ENCODE measurements around the gene PAX8.

The PAX8 gene

GRCh38 chr2:113276216-113276760 is 2.4 kb downstream of the PAX8 start:
- Histone ChIP-seq H3K36me3 (ENCODE audit: control insufficient read depth, low read depth, low read length) (no peaks in the 10 kb centered on the region), H3K27ac (ENCODE audit: low read length) (no peak overlapping the region), H3K9ac (ENCODE audit: low read length) (no peak overlapping the region), H3K4me3 (ENCODE audit: low read length) (peak overlapping the region; percentile 61), H3K27me3 (ENCODE audit: control insufficient read depth, insufficient read depth, low read length) (peaks cover 100% of the 10 kb centered on the region), H3K4me1 (ENCODE audit: control insufficient read depth, low read depth, low read length) (peaks cover 27% of the 10 kb centered on the region), H3K9me3 (ENCODE audit: control insufficient read depth, low read depth, low read length) (no peaks in the 10 kb centered on the region)

DNA sequence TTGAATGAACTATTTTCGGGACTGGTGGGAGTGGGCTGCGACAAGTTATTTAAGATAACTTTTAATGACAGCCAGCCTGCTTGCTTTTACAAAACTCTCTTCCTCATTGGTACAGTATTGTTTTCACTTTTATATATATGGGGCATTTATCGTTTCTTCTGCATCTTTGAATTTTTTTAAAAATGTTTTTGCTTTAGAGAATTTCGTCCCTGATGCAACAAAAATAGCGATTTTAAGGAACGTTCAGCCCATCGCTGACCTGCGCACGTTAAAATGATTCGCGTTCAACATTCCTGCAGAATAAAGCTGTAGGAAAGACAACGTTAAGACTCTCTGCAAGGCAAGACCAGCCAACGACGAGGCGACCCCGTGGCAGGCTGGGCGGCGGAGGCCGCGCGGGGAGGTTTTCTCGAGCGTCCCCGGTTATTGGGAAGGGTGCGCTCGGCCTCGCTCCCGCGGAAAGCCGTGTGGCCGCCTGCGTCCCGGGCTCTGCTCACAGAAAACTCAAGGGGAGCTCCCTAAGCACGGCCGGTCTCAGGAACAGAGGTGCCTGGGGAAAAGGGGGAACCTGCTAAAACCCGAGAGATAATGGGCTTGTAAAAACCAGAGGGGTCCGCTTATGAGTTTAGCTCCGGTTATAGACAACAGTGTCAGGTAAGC is 3.0 kb downstream of the PAX8 start:
- H3K27ac ChIP-seq (ENCODE audit: low read length) = no peak overlapping the region
- H3K9ac ChIP-seq (ENCODE audit: low read length) = no peak overlapping the region
- no peaks in the 10 kb centered on the region for H3K9me3 ChIP-seq (ENCODE audit: control insufficient read depth, low read depth, low read length)
- peak overlapping the region; percentile 61 for H3K4me3 ChIP-seq (ENCODE audit: low read length)
- H3K4me1 ChIP-seq (ENCODE audit: control insufficient read depth, low read depth, low read length) = peaks cover 27% of the 10 kb centered on the region
- no peaks in the 10 kb centered on the region for H3K36me3 ChIP-seq (ENCODE audit: control insufficient read depth, low read depth, low read length)
- H3K27me3 ChIP-seq (ENCODE audit: control insufficient read depth, insufficient read depth, low read length) = peaks cover 100% of the 10 kb centered on the region

DNA sequence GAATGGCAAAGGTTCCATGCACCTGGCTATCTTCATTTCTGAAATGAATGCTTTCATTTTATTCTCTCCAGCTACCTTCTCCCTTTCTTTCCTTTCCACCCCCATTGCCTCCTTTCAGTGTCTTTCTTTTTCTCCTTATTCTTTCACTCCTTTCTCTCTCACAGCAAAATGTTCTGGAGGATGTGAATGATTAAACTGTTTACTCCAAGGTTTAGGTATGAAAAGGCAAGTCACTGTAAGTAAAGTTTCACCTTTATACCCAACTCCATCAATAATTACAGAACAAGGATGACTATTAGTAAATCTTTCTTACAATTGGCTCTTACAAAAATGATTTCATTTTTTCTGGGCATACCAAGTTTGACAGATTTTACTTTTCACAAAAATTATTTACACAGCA is 4.3 kb downstream of the PAX8 start:
- Histone ChIP-seq H3K9me3 (ENCODE audit: control insufficient read depth, low read depth, low read length) (no peaks in the 10 kb centered on the region), H3K27ac (ENCODE audit: low read length) (no peak overlapping the region), H3K4me3 (ENCODE audit: low read length) (no peak overlapping the region), H3K27me3 (ENCODE audit: control insufficient read depth, insufficient read depth, low read length) (peaks cover 97% of the 10 kb centered on the region), H3K9ac (ENCODE audit: low read length) (no peak overlapping the region), H3K36me3 (ENCODE audit: control insufficient read depth, low read depth, low read length) (no peaks in the 10 kb centered on the region), H3K4me1 (ENCODE audit: control insufficient read depth, low read depth, low read length) (peaks cover 27% of the 10 kb centered on the region)

DNA sequence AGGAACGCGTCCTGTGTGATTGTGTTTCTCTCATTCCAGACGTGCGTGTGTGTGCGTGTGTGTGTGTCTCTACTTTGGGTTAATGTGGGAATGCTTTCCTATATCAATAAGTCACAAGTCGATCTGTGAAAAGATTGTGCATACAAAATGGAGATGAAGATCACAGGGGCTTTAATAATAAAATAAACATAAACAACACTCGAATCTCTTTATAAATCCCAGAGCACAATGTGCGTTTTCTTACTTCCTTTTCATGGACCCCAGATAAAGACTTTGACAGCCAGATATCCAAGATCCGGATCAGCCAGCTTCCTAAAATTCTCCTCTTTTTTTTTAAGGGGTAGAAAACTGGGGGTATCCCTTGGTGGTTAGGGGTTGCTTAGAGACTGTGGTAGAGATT is 4.7 kb downstream of the PAX8 start:
- Histone ChIP-seq H3K4me3 (ENCODE audit: low read length) (no peak overlapping the region), H3K27ac (ENCODE audit: low read length) (no peak overlapping the region), H3K4me1 (ENCODE audit: control insufficient read depth, low read depth, low read length) (peaks cover 27% of the 10 kb centered on the region), H3K9me3 (ENCODE audit: control insufficient read depth, low read depth, low read length) (no peaks in the 10 kb centered on the region), H3K27me3 (ENCODE audit: control insufficient read depth, insufficient read depth, low read length) (peaks cover 92% of the 10 kb centered on the region), H3K36me3 (ENCODE audit: control insufficient read depth, low read depth, low read length) (no peaks in the 10 kb centered on the region), H3K9ac (ENCODE audit: low read length) (no peak overlapping the region)

DNA sequence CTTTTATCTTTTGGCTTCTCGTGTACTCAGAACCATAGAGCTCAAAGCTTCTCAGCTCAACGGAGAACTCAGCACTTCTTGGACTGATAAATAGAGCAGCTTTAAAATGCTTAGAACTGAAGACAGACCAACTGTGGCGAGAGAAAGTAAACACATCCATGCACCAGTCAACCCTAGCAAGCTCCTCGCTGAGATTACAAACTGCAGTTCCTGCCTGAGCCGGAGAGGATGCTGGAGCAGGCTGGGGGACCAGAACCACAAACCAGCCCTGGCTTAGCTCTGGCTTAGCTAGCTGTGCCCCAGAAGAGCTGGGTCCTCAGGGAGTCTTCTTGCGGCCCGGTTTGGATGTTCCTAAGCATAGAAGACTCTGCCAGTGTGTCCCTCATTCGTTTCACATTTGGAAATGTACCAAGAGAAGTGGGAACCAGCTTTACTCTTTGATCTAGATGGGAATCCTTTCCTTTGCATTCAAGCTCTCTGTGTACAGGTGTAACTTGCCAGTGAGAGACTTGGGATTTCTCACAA is 5.6 kb downstream of the PAX8 start:
- no peak overlapping the region for H3K27ac ChIP-seq (ENCODE audit: low read length)
- peaks cover 22% of the 10 kb centered on the region for H3K4me1 ChIP-seq (ENCODE audit: control insufficient read depth, low read depth, low read length)
- no peaks in the 10 kb centered on the region for H3K9me3 ChIP-seq (ENCODE audit: control insufficient read depth, low read depth, low read length)
- H3K4me3 ChIP-seq (ENCODE audit: low read length) = peak overlapping the region; percentile 13
- H3K36me3 ChIP-seq (ENCODE audit: control insufficient read depth, low read depth, low read length) = no peaks in the 10 kb centered on the region
- no peak overlapping the region for H3K9ac ChIP-seq (ENCODE audit: low read length)
- H3K27me3 ChIP-seq (ENCODE audit: control insufficient read depth, insufficient read depth, low read length) = peaks cover 84% of the 10 kb centered on the region

- Histone ChIP-seq H3K27ac (ENCODE audit: low read length) (no peak overlapping the region), H3K4me1 (ENCODE audit: control insufficient read depth, low read depth, low read length) (peaks cover 22% of the 10 kb centered on the region), H3K9ac (ENCODE audit: low read length) (no peak overlapping the region), H3K4me3 (ENCODE audit: low read length) (peak overlapping the region; percentile 13), H3K27me3 (ENCODE audit: control insufficient read depth, insufficient read depth, low read length) (peaks cover 77% of the 10 kb centered on the region), H3K9me3 (ENCODE audit: control insufficient read depth, low read depth, low read length) (no peaks in the 10 kb centered on the region), H3K36me3 (ENCODE audit: control insufficient read depth, low read depth, low read length) (no peaks in the 10 kb centered on the region)
Measured at GRCh38 chr2:113272477-113272876, 6.2 kb downstream of the PAX8 start.

DNA sequence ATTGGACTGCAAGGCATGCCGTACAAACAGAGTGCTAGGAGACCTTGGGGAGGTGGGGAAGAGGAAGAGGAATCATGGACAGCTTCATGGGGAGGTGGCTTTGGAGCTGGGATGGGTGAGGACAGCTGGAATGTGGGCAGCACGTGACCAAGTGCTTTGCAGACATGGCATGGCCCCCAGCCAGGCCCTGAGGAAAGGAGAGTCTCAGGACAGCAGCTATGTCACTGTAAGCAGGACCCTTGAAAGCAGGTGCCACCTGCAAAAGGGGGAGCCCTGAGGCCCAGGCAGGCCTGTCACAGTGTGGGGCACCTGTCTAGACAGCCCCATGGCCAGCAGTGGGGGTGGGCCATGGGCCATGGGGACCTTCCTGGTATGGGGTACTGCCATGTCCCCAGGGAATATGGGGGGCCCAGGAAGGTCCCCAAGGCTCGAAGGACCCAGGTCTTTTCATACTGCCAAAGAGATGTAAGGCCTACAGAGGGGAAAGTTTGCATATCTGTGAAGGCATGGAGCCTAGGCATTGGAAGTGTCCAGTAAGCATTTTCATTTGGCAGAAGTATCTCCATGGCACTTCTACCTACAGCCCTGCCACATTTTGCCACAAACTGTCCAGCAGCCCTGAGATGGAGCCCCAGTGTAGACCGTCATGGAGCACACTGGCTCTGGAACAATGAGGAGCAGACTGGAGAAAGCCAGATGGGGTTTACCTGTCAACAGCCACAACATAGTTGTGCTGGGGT is 9.9 kb downstream of the PAX8 start:
- H3K4me1 ChIP-seq (ENCODE audit: control insufficient read depth, low read depth, low read length) = peaks cover 12% of the 10 kb centered on the region
- peaks cover 41% of the 10 kb centered on the region for H3K27me3 ChIP-seq (ENCODE audit: control insufficient read depth, insufficient read depth, low read length)
- no peaks in the 10 kb centered on the region for H3K9me3 ChIP-seq (ENCODE audit: control insufficient read depth, low read depth, low read length)
- no peaks in the 10 kb centered on the region for H3K36me3 ChIP-seq (ENCODE audit: control insufficient read depth, low read depth, low read length)
- no peak overlapping the region for H3K9ac ChIP-seq (ENCODE audit: low read length)
- H3K4me3 ChIP-seq (ENCODE audit: low read length) = no peak overlapping the region
- H3K27ac ChIP-seq (ENCODE audit: low read length) = no peak overlapping the region

DNA sequence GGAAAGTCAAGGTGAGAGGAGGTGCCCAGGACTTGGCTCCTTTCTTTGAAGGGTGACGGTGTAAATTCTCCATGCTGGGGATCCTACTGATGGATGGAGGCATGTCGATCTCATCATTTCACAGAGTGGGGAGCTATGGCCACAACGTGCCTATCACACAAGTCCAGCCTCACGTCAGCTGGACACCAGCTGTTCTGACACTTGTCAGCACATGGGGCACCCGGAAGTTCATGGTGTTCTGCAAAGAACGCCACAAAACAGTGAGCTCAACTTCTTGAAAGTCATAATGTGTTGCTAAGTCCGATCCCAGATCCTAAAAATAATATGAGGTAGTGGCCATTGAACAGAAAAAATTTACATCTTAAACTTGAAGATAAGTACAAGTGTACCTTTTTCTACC is 12.3 kb downstream of the PAX8 start:
- Histone ChIP-seq H3K4me1 (ENCODE audit: control insufficient read depth, low read depth, low read length) (no peaks in the 10 kb centered on the region), H3K9ac (ENCODE audit: low read length) (no peak overlapping the region), H3K4me3 (ENCODE audit: low read length) (no peak overlapping the region), H3K27me3 (ENCODE audit: control insufficient read depth, insufficient read depth, low read length) (peaks cover 17% of the 10 kb centered on the region), H3K36me3 (ENCODE audit: control insufficient read depth, low read depth, low read length) (peaks cover 5% of the 10 kb centered on the region), H3K27ac (ENCODE audit: low read length) (no peak overlapping the region), H3K9me3 (ENCODE audit: control insufficient read depth, low read depth, low read length) (no peaks in the 10 kb centered on the region)

DNA sequence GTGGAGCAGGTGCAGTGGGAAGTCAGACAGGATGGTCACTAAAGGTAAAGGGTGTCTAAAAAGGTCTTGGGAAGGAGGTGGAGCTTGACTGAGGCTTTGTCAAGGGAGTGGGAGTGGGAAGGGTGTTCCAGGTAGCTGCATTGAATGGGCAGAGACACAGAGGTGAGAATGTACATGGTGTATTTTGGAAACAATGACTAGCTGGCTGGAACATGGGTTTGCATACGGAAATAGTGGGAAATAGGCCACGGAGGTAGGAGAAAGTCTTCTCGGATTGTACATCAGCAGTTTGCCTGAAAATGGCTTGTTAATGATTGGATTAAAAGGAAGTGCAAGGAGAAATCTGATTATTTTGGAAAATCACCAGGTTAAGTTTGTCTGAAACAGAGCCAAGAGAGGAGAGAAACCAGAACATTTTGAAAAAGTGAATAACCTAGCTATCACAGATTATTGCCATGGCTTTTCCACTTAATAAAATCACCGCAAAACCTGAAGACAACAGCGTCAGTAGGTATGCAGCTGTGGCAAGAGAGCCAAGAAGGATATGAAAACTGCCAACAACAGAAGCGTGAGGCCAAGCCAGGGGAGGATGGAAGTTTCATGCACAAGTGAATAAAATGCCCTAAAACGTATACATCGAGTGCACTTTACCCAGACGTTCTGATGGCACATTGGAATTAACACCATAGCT is 13.9 kb downstream of the PAX8 start:
- no peaks in the 10 kb centered on the region for H3K4me1 ChIP-seq (ENCODE audit: control insufficient read depth, low read depth, low read length)
- peaks cover 2% of the 10 kb centered on the region for H3K27me3 ChIP-seq (ENCODE audit: control insufficient read depth, insufficient read depth, low read length)
- no peak overlapping the region for H3K27ac ChIP-seq (ENCODE audit: low read length)
- H3K9me3 ChIP-seq (ENCODE audit: control insufficient read depth, low read depth, low read length) = no peaks in the 10 kb centered on the region
- no peak overlapping the region for H3K9ac ChIP-seq (ENCODE audit: low read length)
- H3K36me3 ChIP-seq (ENCODE audit: control insufficient read depth, low read depth, low read length) = peaks cover 5% of the 10 kb centered on the region
- H3K4me3 ChIP-seq (ENCODE audit: low read length) = no peak overlapping the region

DNA sequence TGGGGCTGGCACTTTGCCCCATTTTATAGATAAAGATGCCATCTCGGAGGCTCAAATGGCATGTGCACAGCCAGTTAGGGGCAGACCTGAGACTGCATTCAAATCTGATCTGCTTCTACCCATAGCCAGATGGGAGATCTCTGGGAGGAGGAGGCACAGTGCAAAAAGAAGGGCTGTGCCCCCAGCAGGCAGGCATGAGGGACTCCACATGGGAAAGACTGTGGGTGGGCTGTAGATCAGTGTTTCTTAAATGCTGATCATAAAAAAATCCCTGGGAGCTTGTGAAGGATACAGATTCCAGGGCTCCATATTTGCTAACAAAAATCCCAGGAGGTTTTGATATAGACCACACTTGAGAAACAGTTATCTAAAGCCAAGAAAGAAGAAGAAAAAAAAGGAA is 15.2 kb downstream of the PAX8 start:
- no peaks in the 10 kb centered on the region for H3K27me3 ChIP-seq (ENCODE audit: control insufficient read depth, insufficient read depth, low read length)
- H3K27ac ChIP-seq (ENCODE audit: low read length) = no peak overlapping the region
- H3K36me3 ChIP-seq (ENCODE audit: control insufficient read depth, low read depth, low read length) = peaks cover 5% of the 10 kb centered on the region
- H3K9ac ChIP-seq (ENCODE audit: low read length) = no peak overlapping the region
- no peak overlapping the region for H3K4me3 ChIP-seq (ENCODE audit: low read length)
- no peaks in the 10 kb centered on the region for H3K4me1 ChIP-seq (ENCODE audit: control insufficient read depth, low read depth, low read length)
- H3K9me3 ChIP-seq (ENCODE audit: control insufficient read depth, low read depth, low read length) = no peaks in the 10 kb centered on the region

GRCh38 chr2:113260991-113261390 is 17.7 kb downstream of the PAX8 start:
- Histone ChIP-seq H3K36me3 (ENCODE audit: control insufficient read depth, low read depth, low read length) (peaks cover 10% of the 10 kb centered on the region), H3K27ac (ENCODE audit: low read length) (no peak overlapping the region), H3K9me3 (ENCODE audit: control insufficient read depth, low read depth, low read length) (no peaks in the 10 kb centered on the region), H3K4me1 (ENCODE audit: control insufficient read depth, low read depth, low read length) (no peaks in the 10 kb centered on the region), H3K27me3 (ENCODE audit: control insufficient read depth, insufficient read depth, low read length) (no peaks in the 10 kb centered on the region), H3K4me3 (ENCODE audit: low read length) (no peak overlapping the region), H3K9ac (ENCODE audit: low read length) (no peak overlapping the region)
